HG03571 (cell line): ENCODE measurements around the gene CLEC4E.
"Not testable (repeated sequence)": the region's sequence is repeated elsewhere in the genome, so short reads cannot be mapped to it uniquely, and the experiment has no call there.

Source experiments
- ATAC-seq: cut with Tn5 transposase; IDR thresholded peaks from one replicate; pipeline ENCODE4 v1.9.1; 2021; ENCODE audit not compliant: unreplicated experiment

CLEC4E gene

GRCh38 chr12:8541562-8541961 is 857 bp upstream of the CLEC4E start:
- no peak for ATAC-seq

- not testable (repeated sequence) for ATAC-seq
Observed at GRCh38 chr12:8537820-8538219, 2.9 kb downstream of the CLEC4E start.

- no peak for ATAC-seq
Observed at GRCh38 chr12:8532045-8532444, 8.7 kb downstream of the CLEC4E start.

- no peak for ATAC-seq
Observed at GRCh38 chr12:8527250-8528130, 13.2 kb downstream of the CLEC4E start.

- ATAC-seq, result no peak
Observed at GRCh38 chr12:8519171-8519570, 21.5 kb downstream of the CLEC4E start.

GRCh38 chr12:8517971-8518370 is 22.7 kb downstream of the CLEC4E start:
- no peak for ATAC-seq

GRCh38 chr12:8513256-8513655 is 27.4 kb downstream of the CLEC4E start, which contains the start of gene CLEC4D:
Gene CLEC4D, plus strand, starts transcription at chr12:8513503. Its CDS starts 230 bp downstream, at chr12:8513733.
- ATAC-seq, result no peak

GRCh38 chr12:8508910-8509841 is 31.5 kb downstream of the CLEC4E start:
- ATAC-seq, result no peak

GRCh38 chr12:8508223-8508622 is 32.5 kb downstream of the CLEC4E start:
- no peak for ATAC-seq

- ATAC-seq, result no peak
Observed at GRCh38 chr12:8507596-8507995, 33.1 kb downstream of the CLEC4E start.

GRCh38 chr12:8504351-8504750 is 36.4 kb downstream of the CLEC4E start:
- no peak for ATAC-seq

- no peak for ATAC-seq
Observed at GRCh38 chr12:8501720-8502119, 39.0 kb downstream of the CLEC4E start.

- ATAC-seq, result no peak
Observed at GRCh38 chr12:8499616-8500015, 41.1 kb downstream of the CLEC4E start.

- ATAC-seq, result not testable (repeated sequence)
Observed at GRCh38 chr12:8496074-8496473, 44.6 kb downstream of the CLEC4E start.

GRCh38 chr12:8495671-8496070 is 45.0 kb downstream of the CLEC4E start:
- not testable (repeated sequence) for ATAC-seq

GRCh38 chr12:8493084-8493483 is 47.6 kb downstream of the CLEC4E start:
- peak; percentile 97 for ATAC-seq

GRCh38 chr12:8491646-8492530 is 48.8 kb downstream of the CLEC4E start:
- no peak for ATAC-seq
